WTC11 (cell line): Measurements from ENCODE around the gene LRMDA. TPM values are rescaled to one million over a fixed set of nuclear protein-coding genes. Genes with fewer than 3 reads are reported as not detected.

Experiments
- ATAC-seq: fragments of 200-7000 bp; cut with Tn5 transposase; 2 replicates; pipeline ENCODE4 v1.10.0; 2021; ENCODE audit warnings: mild to moderate bottlenecking, moderate library complexity
- CTCF ChIA-PET: fragments of 300-600 bp; sonication (Branson Sonifier 250); formaldehyde crosslinking; loops from one replicate; lab custom pipeline; 2021; ENCODE audit warnings: antibody characterized with exemption; lab: Charles Lee
- POLR2A ChIA-PET: fragments of 350-600 bp; sonication (Branson Sonifier 250); formaldehyde crosslinking; loops from one replicate; lab custom pipeline; 2021; ENCODE audit warnings: antibody characterized with exemption; lab: Charles Lee
- DNase-seq: peaks from one replicate; pipeline ENCODE4 v3.0.0; 2021; ENCODE audit warnings: low spot score
- H3K27ac Mint-ChIP-seq: 2 replicates; pipeline ENCODE4 v1.8.0; 2021; ENCODE audit warnings: mixed read lengths
- H3K27me3 Mint-ChIP-seq: 2 replicates; pipeline ENCODE4 v1.8.0; 2021; ENCODE audit warnings: low read depth, mild to moderate bottlenecking, moderate library complexity, mixed read lengths
- H3K36me3 Mint-ChIP-seq: 2 replicates; pipeline ENCODE4 v1.8.0; 2021; ENCODE audit warnings: mixed read lengths
- H3K4me1 Mint-ChIP-seq: 2 replicates; pipeline ENCODE4 v1.8.0; 2022; ENCODE audit warnings: mixed read lengths
- H3K4me3 Mint-ChIP-seq: 2 replicates; pipeline ENCODE4 v1.8.0; 2021; ENCODE audit warnings: mild to moderate bottlenecking, moderate library complexity, mixed read lengths
- H3K9me3 Mint-ChIP-seq: 2 replicates; pipeline ENCODE4 v1.8.0; 2021; ENCODE audit warnings: mixed read lengths
- EMX1 ChIP-seq: fragments of 250-450 bp; sonication (Bioruptor Pico); IDR thresholded peaks from 2 replicates; pipeline ENCODE4 v1.8.0; 2021; ENCODE audit warnings: mild to moderate bottlenecking
- FOXK1 ChIP-seq: sonication (generic); formaldehyde crosslinking; IDR thresholded peaks from 2 replicates; pipeline ENCODE4 v1.8.0; 2022; ENCODE audit warnings: mild to moderate bottlenecking, moderate library complexity, missing genetic modification reagents
- GRHL2 ChIP-seq: fragments of 250-450 bp; sonication (Bioruptor Pico); IDR thresholded peaks from 2 replicates; pipeline ENCODE4 v1.8.0; 2022; ENCODE audit warnings: mild to moderate bottlenecking, moderate library complexity; ENCODE audit not compliant: insufficient replicate concordance, severe bottlenecking
- KAT7 ChIP-seq: sonication (generic); formaldehyde crosslinking; IDR thresholded peaks from 2 replicates; pipeline ENCODE4 v1.8.1; 2023; ENCODE audit warnings: missing genetic modification reagents, mild to moderate bottlenecking, borderline replicate concordance
- MYBL2 ChIP-seq: sonication (generic); formaldehyde crosslinking; IDR thresholded peaks from 2 replicates; pipeline ENCODE4 v1.8.1; 2023; ENCODE audit warnings: mild to moderate bottlenecking, moderate library complexity, missing genetic modification reagents
- SMAD3 ChIP-seq: sonication (generic); formaldehyde crosslinking; IDR thresholded peaks from 2 replicates; pipeline ENCODE4 v1.8.0; 2022; ENCODE audit warnings: missing genetic modification reagents, mild to moderate bottlenecking, borderline replicate concordance
- SMAD4 ChIP-seq: sonication (generic); formaldehyde crosslinking; IDR thresholded peaks from 2 replicates; pipeline ENCODE4 v1.8.0; 2022; ENCODE audit warnings: mild to moderate bottlenecking, missing genetic modification reagents
- total RNA-seq: library from RNA; stranded (reverse); gene quantifications from 3 replicates; pipeline ENCODE4 v1.2.3, GENCODE V29; 2021
- TF ChIP-seq, protein P1 (sequence below): sonication (generic); formaldehyde crosslinking; conservative IDR thresholded peaks from 2 replicates; pipeline ENCODE4 v1.8.1; 2023; ENCODE audit warnings: mild to moderate bottlenecking, low read depth, missing genetic modification reagents, moderate library complexity
- TF ChIP-seq, protein P2 (sequence below): fragments of 250-450 bp; sonication (Bioruptor Pico); IDR thresholded peaks from 2 replicates; pipeline ENCODE4 v2.1.2; 2022; ENCODE audit warnings: mild to moderate bottlenecking, moderate library complexity
- TF ChIP-seq, protein P3 (sequence below): sonication (generic); formaldehyde crosslinking; IDR thresholded peaks from 2 replicates; pipeline ENCODE4 v1.8.0; 2022; ENCODE audit warnings: mild to moderate bottlenecking, missing genetic modification reagents
- TF ChIP-seq, protein P4 (sequence below): fragments of 250-450 bp; sonication (Bioruptor Pico); IDR thresholded peaks from 2 replicates; pipeline ENCODE4 v1.9.0; 2021; ENCODE audit warnings: mild to moderate bottlenecking, borderline replicate concordance
- TF ChIP-seq, protein P5 (sequence below): sonication (generic); formaldehyde crosslinking; IDR thresholded peaks from 2 replicates; pipeline ENCODE4 v1.8.1; 2023; ENCODE audit warnings: mild to moderate bottlenecking, missing genetic modification reagents
- TF ChIP-seq, protein P6 (sequence below): sonication (generic); formaldehyde crosslinking; IDR thresholded peaks from 2 replicates; pipeline ENCODE4 v1.8.0; 2023; ENCODE audit warnings: mild to moderate bottlenecking, missing genetic modification reagents
- TF ChIP-seq, protein P7 (sequence below): sonication (generic); formaldehyde crosslinking; IDR thresholded peaks from 2 replicates; pipeline ENCODE4 v1.8.1; 2022; ENCODE audit warnings: missing genetic modification reagents, borderline replicate concordance

LRMDA gene
- total RNA-seq, 1 experiment from 2014 or later: 0.92 TPM

DNA sequence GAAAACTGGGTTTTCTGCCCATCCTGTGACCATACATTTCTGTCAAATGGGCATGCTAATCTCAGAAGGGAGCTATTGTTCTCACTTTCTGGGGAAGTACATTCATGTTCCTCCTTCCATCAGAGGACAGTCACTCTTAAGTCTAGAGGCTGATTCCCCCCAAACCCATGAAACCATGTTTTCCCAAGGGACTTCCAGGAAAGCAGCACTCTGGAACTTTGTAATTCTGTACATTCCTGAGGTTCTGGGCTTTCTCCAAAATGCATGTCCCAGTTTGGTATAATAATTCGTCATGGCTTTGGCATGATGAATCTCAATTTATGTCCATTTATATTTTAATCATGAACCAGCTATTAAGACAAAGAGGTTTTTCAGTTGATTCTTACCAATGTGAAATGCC lies 688.1 kb downstream of the LRMDA start:
- CTCF ChIA-PET: no interaction called here
- no peak for ATAC-seq
- H3K4me3 Mint-ChIP-seq: no peak overlapping the region
- H3K36me3 Mint-ChIP-seq: no peaks in the 10 kb centered on the region
- POLR2A ChIA-PET: no interaction called here
- DNase-seq: no peak
- TF ChIP-seq, protein P1, sequence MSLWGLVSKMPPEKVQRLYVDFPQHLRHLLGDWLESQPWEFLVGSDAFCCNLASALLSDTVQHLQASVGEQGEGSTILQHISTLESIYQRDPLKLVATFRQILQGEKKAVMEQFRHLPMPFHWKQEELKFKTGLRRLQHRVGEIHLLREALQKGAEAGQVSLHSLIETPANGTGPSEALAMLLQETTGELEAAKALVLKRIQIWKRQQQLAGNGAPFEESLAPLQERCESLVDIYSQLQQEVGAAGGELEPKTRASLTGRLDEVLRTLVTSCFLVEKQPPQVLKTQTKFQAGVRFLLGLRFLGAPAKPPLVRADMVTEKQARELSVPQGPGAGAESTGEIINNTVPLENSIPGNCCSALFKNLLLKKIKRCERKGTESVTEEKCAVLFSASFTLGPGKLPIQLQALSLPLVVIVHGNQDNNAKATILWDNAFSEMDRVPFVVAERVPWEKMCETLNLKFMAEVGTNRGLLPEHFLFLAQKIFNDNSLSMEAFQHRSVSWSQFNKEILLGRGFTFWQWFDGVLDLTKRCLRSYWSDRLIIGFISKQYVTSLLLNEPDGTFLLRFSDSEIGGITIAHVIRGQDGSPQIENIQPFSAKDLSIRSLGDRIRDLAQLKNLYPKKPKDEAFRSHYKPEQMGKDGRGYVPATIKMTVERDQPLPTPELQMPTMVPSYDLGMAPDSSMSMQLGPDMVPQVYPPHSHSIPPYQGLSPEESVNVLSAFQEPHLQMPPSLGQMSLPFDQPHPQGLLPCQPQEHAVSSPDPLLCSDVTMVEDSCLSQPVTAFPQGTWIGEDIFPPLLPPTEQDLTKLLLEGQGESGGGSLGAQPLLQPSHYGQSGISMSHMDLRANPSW (CRISPR knock-in tag): no peak
- TF ChIP-seq, protein P2, sequence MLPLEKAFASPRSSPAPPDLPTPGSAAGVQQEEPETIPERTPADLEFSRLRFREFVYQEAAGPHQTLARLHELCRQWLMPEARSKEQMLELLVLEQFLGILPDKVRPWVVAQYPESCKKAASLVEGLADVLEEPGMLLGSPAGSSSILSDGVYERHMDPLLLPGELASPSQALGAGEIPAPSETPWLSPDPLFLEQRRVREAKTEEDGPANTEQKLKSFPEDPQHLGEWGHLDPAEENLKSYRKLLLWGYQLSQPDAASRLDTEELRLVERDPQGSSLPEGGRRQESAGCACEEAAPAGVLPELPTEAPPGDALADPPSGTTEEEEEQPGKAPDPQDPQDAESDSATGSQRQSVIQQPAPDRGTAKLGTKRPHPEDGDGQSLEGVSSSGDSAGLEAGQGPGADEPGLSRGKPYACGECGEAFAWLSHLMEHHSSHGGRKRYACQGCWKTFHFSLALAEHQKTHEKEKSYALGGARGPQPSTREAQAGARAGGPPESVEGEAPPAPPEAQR (CRISPR knock-in tag): no peak
- no peak for TF ChIP-seq EMX1
- TF ChIP-seq, protein P3, sequence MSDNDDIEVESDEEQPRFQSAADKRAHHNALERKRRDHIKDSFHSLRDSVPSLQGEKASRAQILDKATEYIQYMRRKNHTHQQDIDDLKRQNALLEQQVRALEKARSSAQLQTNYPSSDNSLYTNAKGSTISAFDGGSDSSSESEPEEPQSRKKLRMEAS (CRISPR knock-in tag): no peak
- no peak for TF ChIP-seq SMAD4 (CRISPR knock-in tag)
- no peak for TF ChIP-seq MYBL2
- no peak for TF ChIP-seq SMAD3 (CRISPR knock-in tag)
- H3K27me3 Mint-ChIP-seq: no peaks in the 10 kb centered on the region; the same call in 1 of the 2 replicates
- peaks cover 10% of the 10 kb centered on the region for H3K4me1 Mint-ChIP-seq
- peaks cover 3% of the 10 kb centered on the region; the same call in 1 of the 2 replicates for H3K9me3 Mint-ChIP-seq
- no peak overlapping the region for H3K27ac Mint-ChIP-seq

DNA sequence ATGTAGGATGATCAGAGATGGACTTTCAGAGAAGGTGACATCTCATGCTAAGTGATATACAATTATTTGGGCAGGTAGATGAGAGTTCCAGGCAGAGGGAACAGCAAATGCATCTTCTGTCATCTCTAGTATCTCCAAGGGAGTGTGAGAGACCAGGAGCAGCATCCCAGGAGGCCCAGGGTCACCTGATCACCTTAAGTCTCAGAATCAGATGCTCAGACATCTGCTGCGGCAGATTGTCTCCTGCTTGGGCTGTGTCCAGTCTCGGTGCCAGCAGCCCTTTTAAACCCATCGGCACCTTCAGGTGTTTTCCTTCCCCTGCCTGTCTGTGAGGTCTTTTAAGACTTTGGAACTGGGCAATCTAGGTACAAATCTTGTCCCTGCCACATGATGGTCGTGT lies 690.6 kb downstream of the LRMDA start:
- DNase-seq (no peak), ATAC-seq (no peak)
- peaks cover 3% of the 10 kb centered on the region; the same call in 1 of the 2 replicates for H3K9me3 Mint-ChIP-seq
- no peak overlapping the region for H3K27ac Mint-ChIP-seq
- TF ChIP-seq KAT7 (CRISPR knock-in tag) (no peak), GRHL2 (CRISPR knock-in tag) (no peak), EMX1 (no peak), FOXK1 (CRISPR knock-in tag) (no peak)
- TF ChIP-seq, protein P4, sequence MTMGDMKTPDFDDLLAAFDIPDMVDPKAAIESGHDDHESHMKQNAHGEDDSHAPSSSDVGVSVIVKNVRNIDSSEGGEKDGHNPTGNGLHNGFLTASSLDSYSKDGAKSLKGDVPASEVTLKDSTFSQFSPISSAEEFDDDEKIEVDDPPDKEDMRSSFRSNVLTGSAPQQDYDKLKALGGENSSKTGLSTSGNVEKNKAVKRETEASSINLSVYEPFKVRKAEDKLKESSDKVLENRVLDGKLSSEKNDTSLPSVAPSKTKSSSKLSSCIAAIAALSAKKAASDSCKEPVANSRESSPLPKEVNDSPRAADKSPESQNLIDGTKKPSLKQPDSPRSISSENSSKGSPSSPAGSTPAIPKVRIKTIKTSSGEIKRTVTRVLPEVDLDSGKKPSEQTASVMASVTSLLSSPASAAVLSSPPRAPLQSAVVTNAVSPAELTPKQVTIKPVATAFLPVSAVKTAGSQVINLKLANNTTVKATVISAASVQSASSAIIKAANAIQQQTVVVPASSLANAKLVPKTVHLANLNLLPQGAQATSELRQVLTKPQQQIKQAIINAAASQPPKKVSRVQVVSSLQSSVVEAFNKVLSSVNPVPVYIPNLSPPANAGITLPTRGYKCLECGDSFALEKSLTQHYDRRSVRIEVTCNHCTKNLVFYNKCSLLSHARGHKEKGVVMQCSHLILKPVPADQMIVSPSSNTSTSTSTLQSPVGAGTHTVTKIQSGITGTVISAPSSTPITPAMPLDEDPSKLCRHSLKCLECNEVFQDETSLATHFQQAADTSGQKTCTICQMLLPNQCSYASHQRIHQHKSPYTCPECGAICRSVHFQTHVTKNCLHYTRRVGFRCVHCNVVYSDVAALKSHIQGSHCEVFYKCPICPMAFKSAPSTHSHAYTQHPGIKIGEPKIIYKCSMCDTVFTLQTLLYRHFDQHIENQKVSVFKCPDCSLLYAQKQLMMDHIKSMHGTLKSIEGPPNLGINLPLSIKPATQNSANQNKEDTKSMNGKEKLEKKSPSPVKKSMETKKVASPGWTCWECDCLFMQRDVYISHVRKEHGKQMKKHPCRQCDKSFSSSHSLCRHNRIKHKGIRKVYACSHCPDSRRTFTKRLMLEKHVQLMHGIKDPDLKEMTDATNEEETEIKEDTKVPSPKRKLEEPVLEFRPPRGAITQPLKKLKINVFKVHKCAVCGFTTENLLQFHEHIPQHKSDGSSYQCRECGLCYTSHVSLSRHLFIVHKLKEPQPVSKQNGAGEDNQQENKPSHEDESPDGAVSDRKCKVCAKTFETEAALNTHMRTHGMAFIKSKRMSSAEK (CRISPR knock-in tag): no peak
- TF ChIP-seq, protein P5, sequence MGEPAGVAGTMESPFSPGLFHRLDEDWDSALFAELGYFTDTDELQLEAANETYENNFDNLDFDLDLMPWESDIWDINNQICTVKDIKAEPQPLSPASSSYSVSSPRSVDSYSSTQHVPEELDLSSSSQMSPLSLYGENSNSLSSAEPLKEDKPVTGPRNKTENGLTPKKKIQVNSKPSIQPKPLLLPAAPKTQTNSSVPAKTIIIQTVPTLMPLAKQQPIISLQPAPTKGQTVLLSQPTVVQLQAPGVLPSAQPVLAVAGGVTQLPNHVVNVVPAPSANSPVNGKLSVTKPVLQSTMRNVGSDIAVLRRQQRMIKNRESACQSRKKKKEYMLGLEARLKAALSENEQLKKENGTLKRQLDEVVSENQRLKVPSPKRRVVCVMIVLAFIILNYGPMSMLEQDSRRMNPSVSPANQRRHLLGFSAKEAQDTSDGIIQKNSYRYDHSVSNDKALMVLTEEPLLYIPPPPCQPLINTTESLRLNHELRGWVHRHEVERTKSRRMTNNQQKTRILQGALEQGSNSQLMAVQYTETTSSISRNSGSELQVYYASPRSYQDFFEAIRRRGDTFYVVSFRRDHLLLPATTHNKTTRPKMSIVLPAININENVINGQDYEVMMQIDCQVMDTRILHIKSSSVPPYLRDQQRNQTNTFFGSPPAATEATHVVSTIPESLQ (CRISPR knock-in tag): no peak
- TF ChIP-seq, protein P6, sequence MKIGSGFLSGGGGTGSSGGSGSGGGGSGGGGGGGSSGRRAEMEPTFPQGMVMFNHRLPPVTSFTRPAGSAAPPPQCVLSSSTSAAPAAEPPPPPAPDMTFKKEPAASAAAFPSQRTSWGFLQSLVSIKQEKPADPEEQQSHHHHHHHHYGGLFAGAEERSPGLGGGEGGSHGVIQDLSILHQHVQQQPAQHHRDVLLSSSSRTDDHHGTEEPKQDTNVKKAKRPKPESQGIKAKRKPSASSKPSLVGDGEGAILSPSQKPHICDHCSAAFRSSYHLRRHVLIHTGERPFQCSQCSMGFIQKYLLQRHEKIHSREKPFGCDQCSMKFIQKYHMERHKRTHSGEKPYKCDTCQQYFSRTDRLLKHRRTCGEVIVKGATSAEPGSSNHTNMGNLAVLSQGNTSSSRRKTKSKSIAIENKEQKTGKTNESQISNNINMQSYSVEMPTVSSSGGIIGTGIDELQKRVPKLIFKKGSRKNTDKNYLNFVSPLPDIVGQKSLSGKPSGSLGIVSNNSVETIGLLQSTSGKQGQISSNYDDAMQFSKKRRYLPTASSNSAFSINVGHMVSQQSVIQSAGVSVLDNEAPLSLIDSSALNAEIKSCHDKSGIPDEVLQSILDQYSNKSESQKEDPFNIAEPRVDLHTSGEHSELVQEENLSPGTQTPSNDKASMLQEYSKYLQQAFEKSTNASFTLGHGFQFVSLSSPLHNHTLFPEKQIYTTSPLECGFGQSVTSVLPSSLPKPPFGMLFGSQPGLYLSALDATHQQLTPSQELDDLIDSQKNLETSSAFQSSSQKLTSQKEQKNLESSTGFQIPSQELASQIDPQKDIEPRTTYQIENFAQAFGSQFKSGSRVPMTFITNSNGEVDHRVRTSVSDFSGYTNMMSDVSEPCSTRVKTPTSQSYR (CRISPR knock-in tag): no peak
- TF ChIP-seq, protein P7, sequence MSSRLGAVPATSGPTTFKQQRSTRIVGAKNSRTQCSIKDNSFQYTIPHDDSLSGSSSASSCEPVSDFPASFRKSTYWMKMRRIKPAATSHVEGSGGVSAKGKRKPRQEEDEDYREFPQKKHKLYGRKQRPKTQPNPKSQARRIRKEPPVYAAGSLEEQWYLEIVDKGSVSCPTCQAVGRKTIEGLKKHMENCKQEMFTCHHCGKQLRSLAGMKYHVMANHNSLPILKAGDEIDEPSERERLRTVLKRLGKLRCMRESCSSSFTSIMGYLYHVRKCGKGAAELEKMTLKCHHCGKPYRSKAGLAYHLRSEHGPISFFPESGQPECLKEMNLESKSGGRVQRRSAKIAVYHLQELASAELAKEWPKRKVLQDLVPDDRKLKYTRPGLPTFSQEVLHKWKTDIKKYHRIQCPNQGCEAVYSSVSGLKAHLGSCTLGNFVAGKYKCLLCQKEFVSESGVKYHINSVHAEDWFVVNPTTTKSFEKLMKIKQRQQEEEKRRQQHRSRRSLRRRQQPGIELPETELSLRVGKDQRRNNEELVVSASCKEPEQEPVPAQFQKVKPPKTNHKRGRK (CRISPR knock-in tag): no peak
- peaks cover 16% of the 10 kb centered on the region for H3K4me1 Mint-ChIP-seq
- POLR2A ChIA-PET: no interaction called here
- H3K4me3 Mint-ChIP-seq: no peak overlapping the region
- no peaks in the 10 kb centered on the region for H3K36me3 Mint-ChIP-seq
- no peaks in the 10 kb centered on the region for H3K27me3 Mint-ChIP-seq
- CTCF ChIA-PET: no interaction called here
